ENCODE data around the gene UBE2O. TPM values are rescaled to one million over a fixed set of nuclear protein-coding genes. Genes with fewer than 3 reads are reported as not detected.

Gene UBE2O
- total and polyA plus RNA-seq, 2 donors (not counting 3 experiments of a cell fraction or from before 2014, with no cell fraction given) = 13.9 to 34.1 TPM

DNA sequence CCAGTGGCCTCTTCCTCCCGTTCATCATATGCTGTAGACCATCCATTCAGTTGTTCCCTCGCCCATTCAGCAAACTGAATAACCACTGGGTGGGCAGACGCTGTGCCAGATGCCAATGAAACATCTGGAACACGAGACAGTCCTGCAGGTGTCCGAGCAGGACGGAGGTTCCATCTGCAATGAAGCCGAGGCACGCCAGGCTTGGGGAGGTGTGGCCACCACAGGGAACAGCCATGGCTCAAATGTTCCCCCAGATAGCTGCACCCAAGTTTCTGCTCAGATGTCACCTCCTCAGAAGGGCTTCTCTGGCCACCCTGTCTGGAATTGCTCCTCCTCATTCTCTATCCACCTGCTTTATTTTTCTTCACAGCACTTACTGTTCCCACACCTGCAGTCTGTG is 30.5 kb downstream of the UBE2O start:
- no peak overlapping the region for H3K9ac ChIP-seq (replicated peaks; ENCODE audit: extremely low read depth, insufficient read depth, low read length)
- DNase-seq (ENCODE audit: low read depth, low spot score) (no peak), FAIRE-seq (no peak)
- BruUV-seq (replicated peaks) = no TSS peak
- ChIA-PET POLR2A (no interaction called here), CTCF (interaction anchor here (1.1 kb wide), 1 partner anchor 13 kb away, joined by 3 read pairs; no protein-coding TSS in a partner anchor)
- H3K27ac ChIP-seq (ENCODE audit: insufficient read depth, low read depth, low read length) = no peak overlapping the region
- no peaks in the 10 kb centered on the region for H3K27me3 ChIP-seq (ENCODE audit: control insufficient read depth in 2 of 2, insufficient read depth in 2 of 2, low read length in 2 of 2)
- intact Hi-C loops (cut with micrococcal nuclease) (no loop called here), dilution Hi-C loops (cut with MboI; ENCODE audit: extremely low pct_ligation_motif_present, low sequenced_read_pairs) (no loop called here)
- H4K20me1 ChIP-seq (replicated peaks; ENCODE audit: control insufficient read depth, extremely low read depth, insufficient read depth, low read length) = no peaks in the 10 kb centered on the region
- no peak overlapping the region for H2AFZ ChIP-seq (ENCODE audit: low read depth, low read length)
- peaks cover 0 to 3% of the 10 kb centered on the region in 2 experiments for H3K36me3 ChIP-seq (ENCODE audit: control insufficient read depth in 2 of 2, extremely low read depth in 1 of 2, insufficient read depth in 2 of 2, low read length in 2 of 2)
- no peaks in the 10 kb centered on the region for H3K9me3 ChIP-seq (replicated peaks; ENCODE audit: control insufficient read depth, insufficient read depth, low read length)
- no peak for TF ChIP-seq JUN (IDR thresholded peaks at IDR 0.05; ENCODE audit: borderline replicate concordance, insufficient read depth, insufficient read length, low read depth)
- TF ChIP-seq, protein P1, sequence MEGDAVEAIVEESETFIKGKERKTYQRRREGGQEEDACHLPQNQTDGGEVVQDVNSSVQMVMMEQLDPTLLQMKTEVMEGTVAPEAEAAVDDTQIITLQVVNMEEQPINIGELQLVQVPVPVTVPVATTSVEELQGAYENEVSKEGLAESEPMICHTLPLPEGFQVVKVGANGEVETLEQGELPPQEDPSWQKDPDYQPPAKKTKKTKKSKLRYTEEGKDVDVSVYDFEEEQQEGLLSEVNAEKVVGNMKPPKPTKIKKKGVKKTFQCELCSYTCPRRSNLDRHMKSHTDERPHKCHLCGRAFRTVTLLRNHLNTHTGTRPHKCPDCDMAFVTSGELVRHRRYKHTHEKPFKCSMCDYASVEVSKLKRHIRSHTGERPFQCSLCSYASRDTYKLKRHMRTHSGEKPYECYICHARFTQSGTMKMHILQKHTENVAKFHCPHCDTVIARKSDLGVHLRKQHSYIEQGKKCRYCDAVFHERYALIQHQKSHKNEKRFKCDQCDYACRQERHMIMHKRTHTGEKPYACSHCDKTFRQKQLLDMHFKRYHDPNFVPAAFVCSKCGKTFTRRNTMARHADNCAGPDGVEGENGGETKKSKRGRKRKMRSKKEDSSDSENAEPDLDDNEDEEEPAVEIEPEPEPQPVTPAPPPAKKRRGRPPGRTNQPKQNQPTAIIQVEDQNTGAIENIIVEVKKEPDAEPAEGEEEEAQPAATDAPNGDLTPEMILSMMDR (IDR thresholded peaks at IDR 0.05; ENCODE audit: extremely low read depth in 1 of 2, insufficient read depth in 1 of 2, low read depth in 1 of 2, low read length in 2 of 2) = no peak
- TF ChIP-seq EZH2 (IDR thresholded peaks at IDR 0.05; ENCODE audit: borderline replicate concordance, low read depth, low read length, severe bottlenecking) = no peak
- TF ChIP-seq GATA2 (IDR thresholded peaks at IDR 0.05; ENCODE audit: insufficient read depth, insufficient read length, low read depth, low read length) = no peak
- no peak for TF ChIP-seq FOS (IDR thresholded peaks at IDR 0.05; ENCODE audit: borderline replicate concordance, insufficient read depth, low read length)
- no peak for TF ChIP-seq POLR2AphosphoS5 (IDR thresholded peaks at IDR 0.05; ENCODE audit: insufficient read depth, low read depth, low read length)
- TF ChIP-seq POLR2A (IDR thresholded peaks at IDR 0.05; ENCODE audit: low read depth, low read length) = no peak
- TF ChIP-seq, protein P2, sequence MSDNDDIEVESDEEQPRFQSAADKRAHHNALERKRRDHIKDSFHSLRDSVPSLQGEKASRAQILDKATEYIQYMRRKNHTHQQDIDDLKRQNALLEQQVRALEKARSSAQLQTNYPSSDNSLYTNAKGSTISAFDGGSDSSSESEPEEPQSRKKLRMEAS (IDR thresholded peaks at IDR 0.05; ENCODE audit: insufficient read depth, insufficient read length) = no peak
- no peak for TF ChIP-seq MYC (IDR thresholded peaks at IDR 0.05; ENCODE audit: low read depth, low read length)
- no peaks in the 10 kb centered on the region for H3K9me1 ChIP-seq (replicated peaks; ENCODE audit: control insufficient read depth, extremely low read depth, insufficient read depth, low read length)
- H3K4me2 ChIP-seq (ENCODE audit: insufficient read depth, low read length) = no peak overlapping the region
- H3K4me3 ChIP-seq (replicated peaks in 1 of 3; ENCODE audit: insufficient read depth in 1 of 3, low read depth in 1 of 3, low read length in 3 of 3) = no peak overlapping the region
- peaks cover 18% of the 10 kb centered on the region for H3K79me2 ChIP-seq (ENCODE audit: control insufficient read depth, insufficient read depth, low read length)
- peaks cover 9% of the 10 kb centered on the region for H3K4me1 ChIP-seq (ENCODE audit: control insufficient read depth, extremely low read depth, insufficient read depth, low read length)
